GM12874 (cell line): ENCODE results near the gene HPD.

Experiments used
- CTCF ChIP-seq: IDR thresholded peaks from 2 replicates; pipeline ENCODE4 v1.5.1; 2011; ENCODE audit warnings: low read depth, mild to moderate bottlenecking, control low read depth, low read length, moderate library complexity; ENCODE audit not compliant: insufficient read depth

Gene HPD

GRCh38 chr12:121839106-121839992, 19.3 kb downstream of the HPD start:
- peak; percentile 31; the same call in 1 of the 2 replicates for TF ChIP-seq CTCF

DNA sequence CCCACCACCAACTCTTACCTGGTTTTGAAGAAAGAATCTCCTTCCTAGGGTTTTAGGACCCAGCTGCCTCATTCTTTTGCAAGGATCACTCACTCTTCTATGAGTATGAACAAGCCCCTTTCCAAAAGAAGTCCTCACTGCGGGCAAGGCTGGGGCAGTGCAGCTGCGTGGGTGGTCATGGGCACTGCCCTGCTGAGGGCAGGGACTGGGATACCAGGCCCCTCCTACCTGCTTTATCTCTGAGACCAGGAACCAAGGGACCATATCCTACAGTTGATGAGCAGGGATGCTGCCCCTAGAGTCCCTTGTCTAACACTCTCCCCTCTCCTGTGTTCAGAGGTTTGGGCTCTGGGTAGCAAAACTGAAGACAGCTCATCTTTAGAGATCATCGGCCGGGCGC, 20.5 kb downstream of the HPD start:
- TF ChIP-seq CTCF, result no peak

DNA sequence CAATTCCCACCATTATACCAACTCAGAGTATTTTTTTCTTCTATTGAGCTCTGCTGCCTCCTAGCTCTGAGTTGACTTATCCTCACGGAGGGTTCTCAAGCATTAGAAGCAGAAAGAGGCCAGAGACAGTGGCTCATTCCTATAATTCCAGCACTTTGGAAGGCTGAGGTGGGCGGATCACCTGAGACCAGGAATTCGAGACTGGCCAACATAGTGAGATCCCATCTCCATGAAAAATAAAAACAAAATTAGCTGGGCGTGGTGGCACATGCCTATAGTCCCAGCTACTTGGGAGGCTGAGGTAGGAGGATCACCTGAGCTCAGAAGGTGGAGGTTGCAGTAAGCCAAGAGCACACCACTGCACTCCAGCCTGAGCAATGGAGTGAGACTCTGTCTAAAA, 21.0 kb downstream of the HPD start:
- TF ChIP-seq CTCF, result no peak

GRCh38 chr12:121831571-121832245, 27.0 kb downstream of the HPD start:
- TF ChIP-seq CTCF, result no peak

- TF ChIP-seq CTCF, result no peak
Observed at GRCh38 chr12:121830588-121831265, 27.9 kb downstream of the HPD start.

DNA sequence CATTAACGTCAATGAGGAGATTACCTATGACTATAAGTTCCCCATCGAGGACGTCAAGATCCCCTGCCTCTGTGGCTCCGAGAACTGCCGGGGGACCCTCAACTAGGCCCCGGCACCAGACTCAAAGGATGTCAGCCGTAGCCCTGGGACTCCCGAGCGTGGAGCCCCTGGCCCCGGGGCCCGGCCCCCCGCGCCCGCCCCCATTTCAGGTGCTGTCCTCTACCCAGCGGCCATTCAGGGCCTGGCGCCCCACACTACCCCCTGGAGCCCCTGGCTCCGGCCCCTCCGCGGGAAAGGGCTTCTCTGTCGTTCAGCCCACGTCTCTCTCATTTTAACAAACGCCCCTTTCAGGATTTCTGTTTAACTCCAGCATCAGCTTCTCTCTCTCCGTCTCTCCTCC, 28.5 kb downstream of the HPD start:
- no peak for TF ChIP-seq CTCF

DNA sequence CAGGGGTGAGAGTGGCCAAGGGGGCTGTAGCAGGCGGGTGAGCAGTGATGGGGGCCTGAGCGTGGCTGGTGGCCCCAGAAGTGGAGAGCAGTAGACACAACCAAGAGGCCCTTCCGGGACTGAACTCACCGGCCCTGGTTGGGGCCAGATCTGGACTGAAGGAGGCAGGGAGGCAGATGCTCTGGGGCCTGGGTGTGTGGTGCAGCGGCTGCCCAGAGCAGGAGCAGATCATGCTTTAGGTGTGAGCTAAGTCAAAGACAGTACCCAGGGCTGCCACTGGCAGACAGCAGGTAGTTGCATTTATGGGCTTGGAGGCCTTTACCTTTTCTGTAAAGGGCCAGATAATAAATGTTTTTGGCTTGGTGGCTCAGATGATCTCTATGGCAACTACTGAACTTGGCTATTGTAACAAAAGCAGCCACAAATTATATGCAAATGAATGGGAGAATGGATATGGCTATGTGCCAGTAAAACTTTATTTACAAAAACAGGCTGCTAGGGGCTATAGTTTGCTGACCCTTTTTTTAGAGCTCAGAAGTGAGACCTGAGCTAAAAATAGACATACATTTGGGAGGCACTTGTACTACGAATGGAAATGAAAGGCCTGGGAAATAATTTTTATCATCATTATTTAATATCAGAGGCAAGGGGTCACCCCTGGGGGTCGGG, 29.3 kb downstream of the HPD start:
- TF ChIP-seq CTCF, result no peak
